HG03521 (cell line): ENCODE measurements around the gene CHN2.

Experiments used
- ATAC-seq: cut with Tn5 transposase; IDR thresholded peaks from one replicate; pipeline ENCODE4 v1.9.1; 2021; ENCODE audit warnings: mild to moderate bottlenecking, moderate library complexity; ENCODE audit not compliant: unreplicated experiment

The CHN2 gene

DNA sequence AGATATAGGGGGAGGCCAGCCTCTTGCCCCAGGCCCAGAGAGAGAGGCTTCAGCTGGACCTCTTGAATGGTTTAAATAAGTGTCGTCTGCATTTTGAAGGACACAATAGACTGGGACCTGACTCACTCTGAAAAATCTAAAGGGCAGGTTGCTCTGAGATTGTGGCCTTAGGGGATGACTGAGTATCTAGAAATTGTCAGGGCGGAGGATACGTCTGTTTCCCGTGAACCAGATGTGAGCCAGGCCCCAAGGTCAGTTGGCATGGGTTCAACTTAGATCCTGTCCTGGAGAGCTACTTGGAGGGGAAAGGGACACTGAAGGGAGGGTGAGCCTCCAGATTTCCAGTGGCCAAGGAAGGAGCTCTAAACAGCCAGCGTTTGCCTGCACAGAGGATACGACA, 110.2 kb downstream of the CHN2 start:
- ATAC-seq, result no peak

DNA sequence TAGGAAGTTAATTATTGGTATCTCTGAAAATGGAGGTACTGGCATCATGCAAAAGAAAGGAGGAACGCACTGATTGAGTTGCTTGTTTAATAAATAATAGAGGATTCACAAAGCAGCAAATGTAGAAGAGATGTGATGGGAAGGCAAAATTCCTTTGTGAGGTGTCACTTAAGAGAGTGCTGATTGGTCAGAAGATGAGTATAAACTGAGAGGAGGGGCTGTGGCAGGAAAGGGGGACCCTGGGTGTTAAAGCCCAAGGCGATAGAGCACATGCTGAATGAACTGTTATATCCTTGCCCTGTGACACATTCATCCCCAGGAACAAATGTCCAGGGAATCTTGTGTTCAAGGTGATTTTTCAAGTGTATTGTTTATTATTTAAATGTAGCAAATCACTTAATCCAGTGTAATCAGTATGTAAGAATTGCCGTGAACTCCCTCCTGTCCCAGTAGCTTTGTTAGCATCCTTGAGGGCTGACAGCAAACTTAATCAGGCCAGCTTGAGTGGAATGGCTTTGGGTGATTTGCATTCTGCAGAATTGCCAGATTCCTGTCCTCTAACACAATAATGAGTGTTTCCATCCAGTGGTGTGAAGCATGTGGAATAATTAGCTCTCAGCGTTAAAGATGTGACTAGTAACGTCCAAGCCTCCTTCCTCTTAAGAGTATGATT, 111.9 kb downstream of the CHN2 start:
- no peak for ATAC-seq

DNA sequence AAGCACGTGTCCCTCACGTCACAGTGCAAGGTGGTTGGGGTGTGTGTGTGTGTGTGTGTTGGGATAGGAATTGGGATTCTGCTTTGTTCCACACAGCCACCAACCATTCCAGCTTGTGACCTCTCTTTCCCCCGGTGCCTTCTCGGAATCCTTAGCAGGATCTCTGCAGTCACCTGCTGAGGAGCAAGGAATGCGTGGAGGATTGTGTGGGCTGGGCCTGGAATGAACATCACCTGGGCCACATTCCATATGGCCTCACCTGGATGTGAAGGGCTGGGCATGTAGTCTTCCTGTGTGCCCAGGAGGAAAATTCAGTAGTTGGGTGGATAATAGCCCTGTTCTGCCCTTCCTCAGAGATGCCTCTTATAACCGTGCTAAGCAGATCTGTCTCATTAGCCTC, 113.8 kb downstream of the CHN2 start:
- no peak for ATAC-seq

DNA sequence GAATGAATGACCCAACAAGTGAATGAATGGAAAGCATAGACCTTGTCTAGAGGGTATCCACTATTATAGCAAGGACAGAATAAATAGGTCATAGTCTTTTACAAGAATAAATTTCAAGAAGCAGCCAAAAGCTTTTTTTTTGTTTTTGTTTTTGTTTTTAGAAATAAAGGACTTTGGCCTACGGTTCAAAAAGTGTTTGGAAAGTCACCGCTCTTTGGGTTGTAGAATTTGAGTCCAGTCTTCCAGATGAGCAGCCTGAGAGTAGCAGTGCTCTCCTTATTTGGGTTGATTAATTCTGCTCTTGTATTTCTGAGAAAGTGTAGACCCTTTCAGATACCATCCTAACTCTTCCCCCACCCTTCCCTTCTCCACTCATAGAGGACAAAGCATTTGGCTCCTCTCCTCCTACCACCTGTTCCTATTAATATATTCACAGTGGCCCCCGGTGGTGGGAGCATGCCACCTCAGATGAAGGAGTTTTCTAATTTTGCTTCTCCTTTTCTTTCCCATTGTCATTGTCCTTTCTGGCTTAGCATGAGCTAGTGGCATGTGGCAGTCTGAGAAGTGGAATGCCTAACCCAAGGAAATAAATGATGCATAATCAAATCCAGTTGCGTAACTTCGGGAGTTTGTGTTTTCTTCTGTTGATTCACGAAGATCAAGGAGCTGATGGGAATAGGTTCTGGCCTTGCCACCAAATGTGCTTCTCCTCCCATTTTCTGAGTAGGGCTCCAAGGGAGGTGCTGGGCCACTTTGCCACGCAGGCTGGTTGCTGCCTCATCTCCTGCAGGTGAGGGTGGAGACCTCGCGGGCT, 114.7 kb downstream of the CHN2 start:
- no peak for ATAC-seq

DNA sequence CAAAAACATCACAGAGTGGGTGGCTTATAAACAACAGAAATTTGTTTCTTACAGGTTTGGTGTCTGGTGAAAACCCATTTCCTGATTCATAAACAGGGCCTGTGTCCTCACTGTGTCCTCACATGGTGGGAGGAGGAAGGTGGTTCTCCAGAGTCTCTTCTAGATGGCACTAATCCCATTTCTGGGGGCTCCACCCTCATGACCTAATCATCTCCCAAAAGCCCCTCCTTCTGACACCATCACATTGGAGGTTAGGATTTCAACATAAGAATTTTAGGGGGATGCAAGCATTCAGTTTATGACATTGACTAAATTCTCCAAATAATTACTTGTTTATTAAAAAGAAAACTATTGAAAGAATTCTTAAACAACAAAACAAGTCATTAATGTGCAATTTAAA, 116.0 kb downstream of the CHN2 start:
- no peak for ATAC-seq

DNA sequence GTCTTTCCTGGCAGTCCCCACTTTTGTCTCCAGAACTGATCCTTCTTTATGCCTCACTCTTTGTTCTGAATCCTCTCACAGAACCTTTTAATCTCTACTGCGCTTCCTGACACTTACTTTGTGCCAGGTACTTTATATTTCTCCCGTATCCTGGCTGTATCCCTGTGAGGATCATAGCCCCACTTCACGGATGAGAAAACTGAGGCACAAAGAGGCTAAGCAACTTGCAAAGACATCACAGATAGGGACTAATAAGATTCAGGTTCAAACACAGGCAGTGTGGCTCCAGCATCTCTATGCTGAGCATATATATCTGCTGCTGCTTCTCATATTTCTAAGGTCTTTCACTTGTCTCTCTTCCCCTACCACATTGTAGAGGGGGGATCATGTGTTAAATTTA, 116.7 kb downstream of the CHN2 start:
- no peak for ATAC-seq

DNA sequence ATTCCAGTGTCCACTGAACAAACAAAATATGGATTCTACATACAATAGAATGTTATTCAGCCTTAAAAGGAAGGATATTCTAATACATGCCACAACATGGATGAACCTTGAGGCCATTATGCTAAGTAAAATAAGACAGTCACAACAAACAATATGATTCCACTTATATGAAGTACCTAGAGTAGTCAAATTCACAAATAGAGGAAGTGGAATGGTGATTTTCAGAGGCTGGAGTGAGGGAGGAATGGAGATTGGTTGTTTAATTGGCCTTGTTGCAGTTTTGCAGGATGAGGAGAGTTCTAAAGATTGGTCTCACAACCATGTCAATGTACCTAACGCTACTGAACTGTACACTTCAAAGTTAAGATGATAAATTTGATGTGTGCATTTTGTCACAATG, 119.6 kb downstream of the CHN2 start:
- no peak for ATAC-seq

DNA sequence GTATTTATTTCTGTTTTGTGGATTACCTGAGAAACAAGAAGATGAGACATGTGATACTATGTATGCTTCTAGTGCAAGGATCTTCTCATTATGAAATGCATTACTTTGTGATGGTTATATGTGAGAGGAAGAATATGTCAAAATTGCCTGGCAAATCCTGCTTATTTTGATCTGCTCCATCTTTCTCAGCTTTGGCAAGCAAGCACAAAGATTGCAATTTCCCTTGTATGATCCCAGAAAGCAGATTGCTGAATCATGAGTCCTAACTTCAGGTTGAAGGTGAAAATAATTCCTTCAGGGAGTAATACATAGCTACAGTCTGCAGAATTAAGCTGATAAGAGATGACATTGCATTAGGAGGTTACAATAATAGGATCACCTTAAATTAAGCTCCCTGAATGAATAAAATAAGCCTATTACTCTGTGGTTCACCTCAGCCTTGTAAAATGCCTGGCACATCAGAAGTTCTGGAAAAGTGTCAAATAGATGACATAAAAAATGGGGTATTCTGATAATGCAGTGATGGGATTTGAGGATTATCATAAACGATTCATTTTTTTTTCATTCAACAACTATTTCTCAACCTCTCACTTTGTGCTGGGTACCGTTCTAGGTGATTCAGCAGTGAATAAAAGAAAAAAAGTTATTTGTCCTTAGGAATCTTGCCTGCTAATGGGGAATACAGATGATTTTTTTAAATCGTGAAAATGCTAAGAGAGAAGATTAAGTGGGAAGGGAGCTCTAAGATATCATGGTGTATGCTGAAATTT, 120.7 kb downstream of the CHN2 start:
- ATAC-seq, result no peak

DNA sequence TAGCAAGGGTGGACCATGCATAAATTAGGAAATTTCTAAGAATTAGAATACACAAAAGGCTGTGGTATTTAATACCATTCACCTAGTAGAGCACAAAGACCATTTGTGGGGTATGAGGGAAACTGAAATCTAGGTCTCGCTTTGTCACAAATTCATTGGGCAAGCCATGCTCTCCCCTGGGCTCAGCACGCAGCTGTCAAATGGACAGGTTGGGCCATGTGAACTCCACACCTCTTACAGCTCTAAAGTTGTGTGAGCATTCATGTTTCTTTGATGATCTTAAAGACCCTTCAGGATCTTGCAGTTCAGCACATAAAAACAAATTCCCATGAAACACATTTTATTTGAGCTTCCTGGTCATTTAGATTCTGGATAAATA, 121.3 kb downstream of the CHN2 start:
- no peak for ATAC-seq

DNA sequence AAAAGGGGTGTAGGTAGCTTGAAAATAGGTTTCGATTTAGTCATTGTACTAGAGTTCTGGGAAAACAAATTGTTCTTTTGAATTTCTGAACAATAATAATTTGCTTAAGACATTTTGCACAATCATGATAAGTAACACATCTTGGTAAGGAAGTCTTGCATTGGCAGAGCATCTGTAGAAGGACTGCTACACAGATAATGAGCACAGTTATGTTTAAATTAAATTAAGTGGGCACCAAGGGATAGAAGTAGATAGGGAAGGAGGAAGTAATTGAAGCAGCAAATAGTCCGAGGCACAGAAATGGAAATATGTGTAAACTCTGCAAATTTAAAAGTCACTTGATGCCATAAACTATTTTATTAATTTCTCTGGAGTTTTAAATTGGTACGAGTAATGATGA, 122.4 kb downstream of the CHN2 start:
- ATAC-seq, result no peak

DNA sequence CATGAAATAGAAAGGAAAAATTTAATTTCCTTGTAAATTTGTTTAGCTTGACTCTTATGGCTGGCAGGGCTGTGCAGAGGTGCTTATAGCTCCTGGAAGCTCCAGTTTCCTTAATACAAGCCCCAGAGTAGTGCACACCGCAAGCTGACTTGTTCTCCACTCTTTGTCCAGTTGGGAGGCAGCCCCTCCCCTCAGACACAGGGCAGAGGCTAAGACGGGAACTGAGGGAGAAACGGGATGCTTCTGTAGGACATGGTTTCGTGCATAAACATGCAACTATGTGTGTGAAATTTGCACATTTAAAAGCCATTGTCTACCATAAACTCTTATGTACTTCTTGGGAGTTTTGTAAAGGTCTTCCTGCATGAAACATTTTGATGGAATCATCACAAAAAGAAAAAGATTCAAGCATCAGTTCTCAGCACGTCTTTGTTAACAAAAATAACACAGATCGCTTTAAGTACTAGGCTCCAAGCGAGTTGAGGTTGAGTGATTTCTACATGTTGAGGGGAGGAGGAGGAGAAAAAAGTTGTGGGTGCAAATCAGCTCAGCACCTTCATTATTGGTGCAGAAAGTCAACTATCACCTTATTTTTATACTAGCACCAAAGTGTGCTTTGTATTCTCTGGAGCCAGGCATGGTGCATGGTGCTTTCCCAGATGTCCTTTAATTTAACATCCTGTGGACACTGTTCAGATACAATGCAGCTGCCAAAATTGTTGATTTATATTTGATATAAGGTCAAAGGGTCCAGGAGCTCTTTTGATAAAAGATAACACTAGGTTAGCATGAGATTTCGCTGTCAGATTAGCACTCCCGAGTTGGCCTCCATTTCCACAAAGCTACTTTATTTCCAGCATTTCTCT, 124.5 kb downstream of the CHN2 start:
- no peak for ATAC-seq

DNA sequence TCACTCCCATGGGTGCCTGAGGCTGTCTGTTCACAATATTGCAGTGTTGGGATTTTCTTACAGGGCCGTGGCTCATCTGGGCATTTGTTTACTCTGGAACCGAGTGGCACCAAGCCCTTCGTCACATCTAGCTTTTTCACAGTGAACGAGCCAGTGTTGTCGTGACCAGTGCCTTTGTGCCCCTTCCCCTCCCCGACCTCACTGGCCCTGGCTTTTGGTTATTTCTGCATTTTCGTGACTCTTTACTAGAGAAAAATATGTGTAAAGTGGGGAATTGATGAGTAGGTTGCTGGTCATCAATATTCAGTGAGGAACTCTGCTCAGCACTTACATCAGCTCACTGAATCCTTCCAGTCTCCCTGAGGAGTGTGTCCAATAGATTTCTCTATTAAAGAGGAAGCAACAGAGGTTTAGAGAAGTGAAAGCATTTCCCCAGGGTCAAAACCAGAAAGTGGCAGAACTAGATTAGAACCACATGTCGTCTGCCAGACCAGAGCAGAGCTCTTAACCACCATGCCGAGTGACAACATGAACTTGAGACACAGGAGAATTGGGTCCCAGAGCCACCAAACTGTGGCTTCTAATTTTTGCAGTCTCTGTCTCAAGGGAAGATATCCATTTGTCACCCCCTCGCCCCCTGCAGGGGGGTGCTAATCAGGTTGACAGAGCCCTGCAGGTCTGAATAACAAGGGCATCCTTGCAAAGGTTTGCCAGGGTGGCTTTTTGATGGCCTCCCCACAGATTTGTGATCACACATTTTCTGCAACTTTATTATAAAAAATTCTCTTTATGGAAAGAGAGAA, 125.3 kb downstream of the CHN2 start:
- no peak for ATAC-seq

DNA sequence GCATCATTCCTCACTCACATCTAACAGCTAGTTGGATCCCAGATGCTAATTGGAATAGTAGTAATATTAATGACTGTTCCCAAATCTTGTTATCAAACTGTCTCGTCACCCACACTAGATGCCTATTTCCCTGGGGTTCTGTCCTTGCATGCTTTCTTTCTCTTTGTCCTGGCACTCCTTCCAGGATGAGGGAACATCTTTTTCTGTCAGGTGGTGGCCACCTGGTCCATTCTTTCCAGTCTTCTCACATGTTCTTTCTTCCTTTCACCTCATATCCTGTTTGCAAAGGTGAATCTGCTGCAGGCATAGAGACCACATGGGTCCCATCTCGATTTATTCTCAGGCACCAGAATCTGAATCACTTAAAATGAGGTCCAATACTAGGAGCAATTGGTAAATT, 126.0 kb downstream of the CHN2 start:
- no peak for ATAC-seq

DNA sequence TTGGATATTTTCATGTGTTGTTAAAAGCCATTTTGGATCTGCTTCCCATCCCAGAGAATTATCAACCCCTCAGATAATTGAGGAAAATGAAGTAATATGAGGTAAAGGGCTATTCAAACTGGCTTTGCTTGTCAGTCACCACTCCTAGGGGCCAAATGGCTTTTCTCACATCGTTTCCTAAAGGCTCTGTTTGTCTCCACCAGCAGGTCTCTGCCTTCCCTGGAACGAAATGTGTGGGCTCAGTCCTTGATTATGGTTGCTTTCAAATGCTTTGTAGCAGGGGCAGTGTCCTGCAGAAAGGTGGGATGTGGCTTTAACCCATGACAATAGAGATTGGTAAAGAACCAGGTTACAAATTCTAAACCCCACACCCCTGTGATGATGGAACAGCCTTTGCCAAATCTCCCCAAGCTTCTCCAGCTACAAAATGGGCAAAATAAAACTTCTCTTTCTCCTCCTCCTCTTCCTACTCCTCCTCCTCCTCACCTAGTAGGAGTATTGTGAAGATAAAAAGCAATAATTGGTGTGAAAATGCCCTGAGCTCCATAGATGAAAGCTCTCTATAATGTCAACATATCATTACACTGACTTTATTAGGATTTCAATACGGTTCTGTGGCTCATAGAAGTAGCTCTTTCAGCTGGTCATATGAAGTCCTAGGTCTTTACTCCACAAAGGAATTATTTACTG, 127.6 kb downstream of the CHN2 start:
- no peak for ATAC-seq

DNA sequence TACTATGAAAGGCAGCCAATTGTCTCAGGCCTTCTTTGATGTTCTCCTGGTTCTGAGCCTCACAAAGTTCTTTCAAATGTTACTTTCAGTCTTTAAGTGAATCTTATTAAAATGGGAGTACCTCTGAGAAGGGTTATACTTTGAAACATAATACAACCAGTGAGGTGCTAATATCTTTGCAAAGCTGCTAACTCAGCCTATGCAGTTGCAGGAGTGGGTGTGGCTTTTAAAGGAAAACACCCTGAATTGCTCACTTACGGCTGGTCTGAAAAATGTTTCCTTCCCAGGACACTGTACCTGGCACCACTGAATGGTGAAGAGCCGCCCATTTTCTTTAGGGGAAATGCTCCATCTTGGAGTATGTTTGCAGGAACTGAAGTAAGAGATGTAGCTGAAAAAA, 130.9 kb downstream of the CHN2 start:
- no peak for ATAC-seq

DNA sequence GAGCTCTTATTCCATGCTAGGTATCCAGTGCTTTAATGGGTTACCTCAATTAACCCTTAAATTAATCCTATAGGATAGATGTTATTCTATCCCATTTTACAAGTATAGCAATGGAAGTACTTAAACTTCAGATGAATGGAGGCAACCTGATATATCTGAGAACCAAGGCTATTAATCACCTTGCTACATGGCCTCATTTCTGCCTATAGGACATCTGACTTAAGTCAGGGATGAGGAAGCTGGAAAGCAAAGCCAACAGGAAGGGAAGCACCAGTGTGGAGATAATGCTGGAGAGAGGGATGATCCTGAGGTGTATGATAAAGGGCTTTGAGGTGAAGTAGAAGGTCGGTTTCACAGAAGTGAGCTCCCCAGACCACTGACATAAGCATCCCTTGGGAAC, 132.3 kb downstream of the CHN2 start:
- ATAC-seq, result no peak

DNA sequence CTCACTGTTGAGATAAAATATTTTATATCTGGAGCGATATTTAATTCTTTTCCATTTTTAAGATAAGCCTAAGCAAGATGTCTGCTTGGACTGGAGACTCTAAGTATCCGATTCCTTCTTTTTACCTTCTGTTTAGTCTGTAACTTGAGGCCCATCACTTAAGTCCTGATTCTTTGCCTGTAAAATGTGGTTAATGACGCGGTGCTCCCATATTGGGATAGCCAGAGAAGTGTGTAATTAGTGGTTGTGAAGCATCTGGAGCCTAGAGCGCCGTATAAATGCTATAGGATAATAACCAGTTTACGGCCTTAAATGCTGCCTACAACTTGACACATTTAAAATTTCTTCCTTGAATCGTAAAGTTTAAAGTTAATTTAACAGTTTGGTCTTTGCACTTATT, 132.9 kb downstream of the CHN2 start:
- ATAC-seq, result no peak

DNA sequence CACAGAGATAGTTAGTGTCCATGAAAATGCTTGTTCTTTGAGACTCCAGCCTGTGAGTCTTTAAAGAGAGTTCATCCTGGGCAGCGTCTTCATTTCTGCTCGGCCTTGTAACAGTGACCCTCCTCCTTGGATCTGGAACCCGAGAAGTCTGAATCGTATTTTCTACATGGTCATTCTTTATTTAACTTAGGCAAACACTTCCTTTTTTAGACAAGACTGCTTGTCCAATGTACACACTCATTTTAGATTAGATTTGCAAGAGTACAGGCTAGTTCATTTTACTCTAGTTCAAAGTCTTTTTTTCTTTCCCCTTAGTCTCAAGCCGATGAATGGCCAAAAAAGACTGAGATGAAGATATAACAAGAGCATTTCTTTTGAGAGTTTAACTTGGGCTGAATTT, 133.5 kb downstream of the CHN2 start:
- no peak for ATAC-seq

DNA sequence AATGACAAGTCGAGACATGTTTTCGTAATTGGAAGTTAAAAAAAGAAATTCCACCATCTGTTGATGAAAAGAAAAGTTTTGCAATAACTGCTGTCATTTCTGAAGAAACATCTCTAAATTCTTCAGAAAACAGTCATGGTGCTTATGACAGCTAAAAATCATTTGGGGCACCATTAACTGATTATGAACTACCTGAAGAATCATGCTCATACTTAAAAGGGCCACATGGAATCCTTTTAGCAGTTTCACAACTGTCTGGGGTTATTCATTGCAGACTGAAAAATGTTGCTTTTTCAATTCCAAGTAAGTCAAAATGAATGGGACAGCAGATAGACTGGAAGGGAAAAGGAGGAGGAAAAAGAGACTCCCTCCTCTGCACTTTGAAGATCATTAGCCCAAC, 134.2 kb downstream of the CHN2 start:
- ATAC-seq, result no peak

DNA sequence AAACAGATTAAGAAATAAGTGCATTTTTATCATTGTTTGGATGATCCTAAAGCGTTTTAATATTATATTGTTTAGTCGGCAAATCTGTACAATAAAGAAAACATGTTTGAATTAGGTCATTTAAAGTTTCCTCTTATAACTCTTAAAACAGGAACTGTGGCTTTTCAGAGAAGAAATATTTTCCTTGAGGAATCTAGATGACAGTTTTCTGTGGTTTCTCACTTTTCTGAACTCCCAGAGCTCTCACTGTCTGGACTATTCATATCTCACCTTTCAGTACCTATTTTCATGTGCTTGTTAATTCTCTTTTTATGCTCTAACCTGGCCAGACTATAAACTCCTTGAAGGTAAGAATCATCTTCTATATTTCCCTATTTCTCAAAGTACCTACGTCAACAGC, 135.1 kb downstream of the CHN2 start:
- no peak for ATAC-seq
